Skin of body (tissue), 2 donors: ENCODE data around the gene ZRANB1. TPM values are rescaled to one million over a fixed set of nuclear protein-coding genes. Genes with fewer than 3 reads are reported as not detected.

Experiments
- DNase-seq: peaks from one replicate; lab custom pipeline; 2025; lab: John Stamatoyannopoulos, UW
- total RNA-seq: library from RNA; depleted of rRNA; stranded (reverse); fragments of >200 nt; gene quantifications from one replicate; pipeline ENCODE4 v1.2.3, GENCODE V29; 2014

ZRANB1 gene
- total RNA-seq, 1 donor from 2014 or later: 33.5 TPM

GRCh38 chr10:124993736-124994451 is 52.0 kb downstream of the ZRANB1 start:
- DNase-seq: no peak

DNA sequence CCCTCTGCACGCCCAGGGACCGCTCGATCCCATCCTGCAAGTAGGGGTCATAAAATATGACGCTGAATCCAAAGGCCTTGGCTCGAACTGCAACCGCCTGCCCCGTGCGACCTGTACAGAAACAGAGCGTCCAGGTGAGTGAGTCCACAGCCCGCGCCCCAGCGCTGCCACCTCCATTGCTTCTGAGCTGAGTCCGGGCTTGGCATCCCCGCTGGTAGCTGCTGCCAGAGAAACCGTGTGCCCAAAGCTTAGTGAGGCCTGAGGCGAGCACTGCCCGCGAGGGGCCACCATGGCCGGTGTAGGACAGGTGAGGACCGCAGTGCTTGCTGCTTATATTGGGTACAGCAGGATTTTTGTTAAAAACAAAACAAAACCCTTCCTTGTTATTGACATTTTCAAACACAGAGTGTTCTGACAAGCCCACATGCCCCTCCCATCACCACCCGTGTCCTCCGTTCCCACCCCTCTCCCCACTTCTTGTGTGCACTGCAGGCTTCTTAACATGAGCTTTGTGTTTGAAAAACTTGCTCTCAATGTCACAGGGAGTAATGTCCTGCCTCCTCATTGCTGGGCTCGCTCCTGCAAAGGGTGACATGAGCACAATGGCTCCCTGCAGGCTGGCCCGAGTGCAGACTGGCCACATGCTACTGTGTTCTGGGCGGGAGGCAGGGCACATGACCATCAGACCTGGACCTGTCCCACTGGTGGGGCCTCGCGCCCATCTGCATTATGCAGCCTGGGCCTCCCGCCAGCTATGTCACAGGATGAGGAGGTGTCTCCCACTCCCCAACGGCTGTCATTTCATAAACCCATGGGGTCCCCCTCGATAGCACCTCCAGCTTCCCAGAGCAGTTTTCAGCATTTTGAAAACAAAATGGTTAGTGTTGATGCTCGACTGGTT is 52.9 kb downstream of the ZRANB1 start:
- no peak for DNase-seq

- no peak for DNase-seq
Observed at GRCh38 chr10:124995605-124996004, 53.7 kb downstream of the ZRANB1 start.

GRCh38 chr10:124996127-124996853 is 54.4 kb downstream of the ZRANB1 start:
- no peak for DNase-seq

DNA sequence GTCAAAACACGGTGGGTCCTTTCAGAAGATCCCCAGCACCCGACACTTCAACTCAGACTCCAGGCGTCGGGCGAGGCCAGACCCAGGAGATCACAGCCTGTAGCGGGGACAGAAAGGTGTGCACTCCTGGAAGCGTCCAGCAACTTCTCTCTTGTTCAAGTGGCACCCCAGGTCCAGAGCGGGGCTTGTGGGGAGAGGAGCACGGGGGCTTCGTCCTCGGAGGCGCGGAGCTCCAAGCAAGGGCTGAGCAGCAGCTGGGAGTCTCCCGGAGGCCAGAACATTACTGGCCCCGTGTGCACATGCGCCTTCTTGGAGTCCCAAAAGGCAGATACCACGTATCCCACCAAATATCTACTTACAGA is 54.9 kb downstream of the ZRANB1 start:
- DNase-seq: no peak

DNA sequence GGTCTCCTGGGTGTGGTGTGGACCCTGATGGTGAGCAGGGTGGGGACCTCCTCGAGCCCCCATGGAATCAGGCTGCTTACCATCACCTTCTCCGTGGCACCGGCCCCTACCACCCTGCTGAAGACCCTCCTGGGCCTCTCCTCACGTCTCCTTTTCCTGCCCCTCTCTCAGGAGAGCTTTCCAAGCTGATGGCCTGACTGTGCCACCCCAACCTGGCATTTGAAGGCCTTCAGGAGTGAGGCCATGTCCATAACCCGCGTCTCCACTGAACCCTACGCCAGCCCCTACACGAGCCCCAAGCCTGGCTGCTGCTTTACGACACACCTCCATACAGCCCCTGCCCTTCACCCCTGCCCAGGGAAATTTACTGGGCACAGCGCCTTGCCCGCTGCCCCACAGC is 55.4 kb downstream of the ZRANB1 start:
- DNase-seq: no peak

DNA sequence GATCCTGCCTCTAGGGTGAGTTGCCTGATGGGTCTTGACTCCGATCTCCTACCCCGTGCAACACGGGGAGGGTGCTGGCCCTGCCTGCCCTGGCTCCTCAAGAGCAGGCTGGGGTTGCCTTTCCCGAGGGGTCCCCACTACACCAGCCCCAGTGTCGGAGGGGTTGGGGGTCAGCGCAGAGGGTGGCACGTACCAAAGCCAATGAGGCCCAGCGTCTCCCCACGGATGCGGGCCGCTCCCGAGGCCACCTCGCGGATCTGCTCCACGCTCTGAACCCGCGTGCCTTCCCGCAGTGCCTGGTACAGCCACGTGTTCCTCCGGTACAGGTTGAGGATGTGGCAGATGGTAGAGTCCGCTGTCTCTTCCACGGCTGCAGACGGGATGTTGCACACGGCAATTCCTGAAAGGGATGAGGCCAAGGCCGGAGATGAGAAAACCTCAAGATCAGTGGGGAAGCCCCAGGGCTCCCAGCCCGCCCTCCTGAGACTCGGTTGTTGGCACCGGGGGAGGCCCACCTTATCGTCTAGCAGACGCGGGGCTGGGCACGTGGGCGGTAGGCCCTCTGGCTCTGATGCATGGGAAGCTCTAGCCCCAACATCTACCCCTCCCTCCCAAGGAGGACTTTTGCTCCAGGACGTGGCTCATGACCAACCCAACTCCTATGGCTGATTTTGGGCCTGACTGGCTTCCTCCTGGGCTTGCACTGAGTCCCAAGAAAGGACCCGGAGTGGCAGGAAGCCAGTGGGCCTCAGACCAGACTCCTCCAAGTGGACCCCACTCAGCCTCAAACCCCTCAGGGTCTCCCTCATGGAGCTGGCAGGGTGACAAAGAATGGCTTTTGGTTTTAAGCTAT is 56.1 kb downstream of the ZRANB1 start:
- DNase-seq: no peak

- DNase-seq: no peak
Observed at GRCh38 chr10:124998624-124999291, 56.8 kb downstream of the ZRANB1 start.

DNA sequence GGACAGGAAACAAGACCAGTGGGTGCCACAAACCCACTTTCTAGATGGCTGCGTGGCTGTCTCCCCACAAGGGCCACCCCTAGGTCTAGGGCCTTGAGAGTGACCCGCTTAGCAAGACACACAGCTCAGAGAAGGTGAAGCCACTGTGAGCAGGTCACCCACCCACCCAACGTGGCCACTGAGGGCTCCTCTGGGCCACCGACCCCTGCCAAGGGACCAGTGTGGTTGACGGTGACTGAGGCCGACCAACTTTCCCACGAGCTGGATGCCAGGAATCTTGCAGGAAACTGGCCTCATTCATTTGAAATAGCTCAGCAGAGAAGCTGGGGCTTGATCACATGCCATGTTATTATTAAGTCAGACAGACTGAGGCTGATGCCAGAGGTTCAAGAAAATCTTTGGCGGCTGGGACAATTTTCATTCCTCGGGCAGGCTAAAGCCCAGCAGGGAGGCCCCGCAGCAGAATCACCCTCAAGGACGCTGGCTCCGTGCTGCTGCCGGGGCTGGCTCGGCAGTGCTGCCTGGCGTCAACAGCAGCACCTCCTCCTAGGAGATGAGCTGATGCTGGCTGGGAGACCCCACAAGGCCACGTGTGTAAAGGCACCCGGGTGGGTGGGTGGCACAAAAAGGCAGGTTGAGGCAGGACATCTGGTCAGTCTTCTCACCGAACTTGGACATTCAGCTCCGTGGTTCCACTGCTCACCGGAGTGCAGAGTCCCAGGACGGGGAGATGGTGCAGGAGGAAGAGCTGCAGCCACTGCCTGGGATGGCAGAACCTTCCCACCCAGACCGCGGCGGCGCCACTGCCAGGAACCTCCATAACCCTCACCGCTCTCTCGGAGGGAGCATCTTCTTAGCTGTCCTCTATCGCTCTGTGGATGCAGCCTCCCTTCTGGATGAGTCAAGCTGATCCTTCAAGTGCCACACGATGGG is 57.8 kb downstream of the ZRANB1 start:
- DNase-seq: no peak

DNA sequence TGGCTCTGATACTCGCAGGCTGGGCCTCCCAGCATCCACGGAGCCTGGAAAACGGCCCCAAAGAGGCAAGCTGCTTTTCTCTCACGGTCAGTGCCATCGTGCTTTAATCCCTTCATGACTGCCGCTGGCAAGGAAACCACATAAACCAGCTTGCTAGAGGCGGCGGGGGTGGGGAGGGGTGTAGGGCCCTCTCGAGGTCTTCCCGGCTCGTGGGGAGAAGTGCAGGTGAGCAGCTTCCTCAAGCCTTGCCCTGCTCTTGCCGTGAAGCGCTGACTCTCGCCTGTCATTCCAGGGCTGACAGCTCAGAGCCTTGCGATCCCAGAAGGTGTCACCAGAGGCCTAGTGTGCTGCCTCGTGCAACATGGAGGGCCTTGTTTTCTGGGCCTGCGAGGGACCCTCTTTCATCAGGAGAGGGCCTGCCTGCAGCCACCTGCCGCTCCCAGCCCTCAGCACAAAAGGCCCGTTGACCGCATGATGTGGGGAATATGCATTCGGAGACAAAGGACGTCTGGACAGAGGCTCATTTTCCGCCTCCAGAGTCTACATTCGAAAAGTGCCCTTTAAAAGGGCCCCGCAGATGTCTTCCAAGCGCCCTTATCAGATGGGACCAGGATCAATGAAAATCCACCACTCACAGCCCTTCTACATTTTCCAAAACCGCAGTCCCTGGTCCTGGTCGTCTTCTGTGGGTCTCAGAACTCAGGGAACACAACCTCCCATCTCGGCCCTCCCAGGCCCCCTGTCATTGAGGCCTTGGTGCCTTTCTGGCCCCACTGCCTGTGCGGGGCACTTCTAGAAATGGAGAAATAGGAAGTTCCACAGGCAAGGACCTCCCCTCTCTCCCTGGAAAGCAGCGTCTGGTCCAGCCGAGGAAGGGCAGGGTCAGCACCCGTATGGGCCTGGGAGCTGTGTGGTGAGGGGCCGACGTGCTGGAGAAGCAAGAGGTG is 58.7 kb downstream of the ZRANB1 start:
- DNase-seq: no peak

DNA sequence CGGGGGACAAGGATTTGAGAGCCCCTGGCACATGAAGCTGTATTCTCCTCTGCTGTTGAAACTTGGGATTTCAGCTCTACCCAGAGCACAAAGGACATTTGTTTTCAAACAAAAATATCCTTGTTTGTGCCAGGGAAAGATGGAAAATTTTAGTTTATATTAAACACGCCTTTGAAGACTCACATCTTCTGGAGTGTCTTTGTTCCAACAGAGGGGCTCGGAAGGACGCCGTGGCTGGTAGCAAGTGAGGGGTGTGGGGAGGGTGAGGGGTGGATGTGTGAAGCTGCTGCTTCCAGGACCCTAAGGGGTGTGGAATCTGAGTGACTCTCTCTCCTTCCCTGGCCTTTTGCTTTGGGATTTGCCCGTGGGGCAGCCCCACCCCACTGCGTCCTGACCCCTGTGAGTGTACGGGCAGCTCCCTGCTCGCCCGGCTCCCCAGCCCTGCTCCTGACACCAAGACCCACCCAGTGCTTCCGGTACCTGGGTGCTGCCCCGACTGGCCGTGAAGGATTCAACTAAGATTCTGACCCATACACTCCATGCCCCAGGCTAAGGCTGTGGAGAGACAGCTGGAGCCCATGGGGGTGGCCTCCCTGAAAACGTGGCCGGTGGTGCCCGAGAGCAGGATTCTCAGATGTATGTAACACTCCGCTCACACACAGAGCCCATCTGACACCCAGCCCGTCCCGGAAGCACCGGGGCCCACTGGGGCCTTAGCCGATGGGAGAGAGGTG is 59.6 kb downstream of the ZRANB1 start:
- peak; percentile 22 for DNase-seq

- no peak for DNase-seq
Observed at GRCh38 chr10:125002047-125002422, 60.1 kb downstream of the ZRANB1 start.

- DNase-seq: no peak
Observed at GRCh38 chr10:125002423-125003145, 60.7 kb downstream of the ZRANB1 start.

GRCh38 chr10:125003146-125003900 is 61.4 kb downstream of the ZRANB1 start:
- no peak for DNase-seq

GRCh38 chr10:125003901-125004467 is 62.1 kb downstream of the ZRANB1 start:
- no peak for DNase-seq
